K562 (cell line): ENCODE measurements around the gene MTF1. TPM values are rescaled to one million over a fixed set of nuclear protein-coding genes. Genes with fewer than 3 reads are reported as not detected.

Experiments
- ETV1 ChIP-seq: fragments of 450-650 bp; conservative IDR thresholded peaks from 2 replicates; pipeline ENCODE4 v1.6.1; 2016; ENCODE audit warnings: missing genetic modification characterization, control low read depth, low read depth, missing compliant biosample characterization
- FOXO4 ChIP-seq: fragments of 450-650 bp; formaldehyde crosslinking; IDR thresholded peaks from 2 replicates; pipeline ENCODE4 v1.4.0; 2020; ENCODE audit warnings: mild to moderate bottlenecking, moderate library complexity
- HCFC1 ChIP-seq: IDR thresholded peaks from 2 replicates; pipeline ENCODE4 v1.6.1; 2012; ENCODE audit warnings: low read depth, low read length, improper control_type of control experiment
- MED1 ChIP-seq: sonication (generic); formaldehyde crosslinking; IDR thresholded peaks from 2 replicates; pipeline ENCODE4 v1.8.1; 2023; ENCODE audit warnings: missing genetic modification reagents, borderline replicate concordance
- NUFIP1 ChIP-seq: fragments of 450-650 bp; IDR thresholded peaks from 2 replicates; pipeline ENCODE4 v1.6.1; 2018; ENCODE audit not compliant: partially characterized antibody
- RB1 ChIP-seq: fragments of 450-650 bp; IDR thresholded peaks from 2 replicates; pipeline ENCODE4 v1.6.1; 2017; ENCODE audit warnings: low read depth, mild to moderate bottlenecking
- RNF219 ChIP-seq: fragments of 250-450 bp; sonication (Bioruptor Pico); IDR thresholded peaks from 2 replicates; pipeline ENCODE4 v1.5.0; 2022; ENCODE audit warnings: mild to moderate bottlenecking
- RREB1 ChIP-seq: fragments of 250-450 bp; sonication (Bioruptor Pico); IDR thresholded peaks from 2 replicates; pipeline ENCODE4 v1.4.0; 2020
- SFPQ ChIP-seq: fragments of 200-400 bp; formaldehyde crosslinking; IDR thresholded peaks from 2 replicates; pipeline ENCODE4 v1.6.1; 2017; ENCODE audit warnings: mild to moderate bottlenecking, low read depth, low read length, moderate library complexity
- SNIP1 ChIP-seq: fragments of 450-650 bp; IDR thresholded peaks from 2 replicates; pipeline ENCODE4 v1.7.1; 2017; ENCODE audit warnings: low read depth, mild to moderate bottlenecking
- SRSF1 ChIP-seq: fragments of 200-400 bp; formaldehyde crosslinking; IDR thresholded peaks from 2 replicates; pipeline ENCODE4 v1.6.1; 2017; ENCODE audit warnings: mild to moderate bottlenecking, low read depth, low read length, moderate library complexity
- TAF15 ChIP-seq: fragments of 200-400 bp; formaldehyde crosslinking; IDR thresholded peaks from 2 replicates; pipeline ENCODE4 v1.6.1; 2017; ENCODE audit warnings: mild to moderate bottlenecking, low read depth, low read length, moderate library complexity
- ZBTB26 ChIP-seq: fragments of 450-650 bp; formaldehyde crosslinking; IDR thresholded peaks from 2 replicates; pipeline ENCODE4 v1.4.0; 2022; ENCODE audit warnings: missing genetic modification characterization
- ZC3H8 ChIP-seq: fragments of 450-650 bp; IDR thresholded peaks from 2 replicates; pipeline ENCODE4 v1.6.1; 2017
- polyA plus RNA-seq, 8 experiments: library from polyadenylated mRNA; depleted of rRNA in 4 of 8; stranded (reverse) in 5 of 8; unstranded in 3 of 8; fragments of >200 nt; fragmentation: Nextera tagmentation in 2 of 8; fragmentation: Illumina TruSeq in 1 of 8; extraction: Ambion mirVana in 2 of 8; extraction: Trizol in 1 of 8; gene quantifications; 2 replicates each; pipeline versions ENCODE4 v1.2.1 to v1.2.3, GENCODE V29; 2011 to 2014; ENCODE audit warnings: inconsistent platforms in 1 of 8, missing spikeins in 1 of 8
- total RNA-seq, 7 experiments: library from RNA; depleted of rRNA in 6 of 7; stranded (reverse); fragments of >200 nt in 6 of 7; fragmentation: Illumina TruSeq in 2 of 7; extraction: Trizol in 2 of 7; gene quantifications; 2 replicates each; pipeline versions ENCODE4 v1.2.1 to v1.2.3, GENCODE V29; 2011 to 2021; ENCODE audit warnings: low replicate concordance in 1 of 7

Gene MTF1
- total and polyA plus RNA-seq, 9 of the 15 experiments (the other 6 are each of a cell fraction or from before 2014, with no cell fraction given), result 1.1 to 12.2 (median 4.3) TPM

GRCh38 chr1:37795340-37796125, 63.9 kb downstream of the MTF1 start (continued):
- no peak for TF ChIP-seq ZBTB26 (CRISPR knock-in tag)
- no peak for TF ChIP-seq RB1
- no peak for TF ChIP-seq NUFIP1
- no peak for TF ChIP-seq RNF219 (CRISPR knock-in tag)
- TF ChIP-seq ZC3H8, result no peak
- no peak for TF ChIP-seq SNIP1
- no peak for TF ChIP-seq SFPQ
- no peak for TF ChIP-seq FOXO4 (CRISPR knock-in tag)
- TF ChIP-seq SRSF1, result no peak
- peak; percentile 91 for TF ChIP-seq ETV1 (tag)
- TF ChIP-seq MED1 (CRISPR knock-in tag), result no peak
- TF ChIP-seq RREB1 (CRISPR knock-in tag), result no peak
- no peak for TF ChIP-seq TAF15
- peak; percentile 41; the same call in 1 of the 2 replicates for TF ChIP-seq HCFC1
